ENCODE results near the gene POU4F1.

Gene POU4F1

GRCh38 chr13:78606471-78607408, 3.4 kb upstream of the POU4F1 start:
- DNase-seq: no peak

GRCh38 chr13:78604782-78605611, 1.6 kb upstream of the POU4F1 start:
- no peak for DNase-seq

- DNase-seq: no peak
Observed at GRCh38 chr13:78602561-78603239, 652 bp downstream of the POU4F1 start.

GRCh38 chr13:78601874-78602560, 1.3 kb downstream of the POU4F1 start:
- no peak for DNase-seq

- no peak for DNase-seq
Observed at GRCh38 chr13:78601124-78601873, 2.1 kb downstream of the POU4F1 start.

- no peak for DNase-seq
Observed at GRCh38 chr13:78600280-78600883, 3.0 kb downstream of the POU4F1 start.

GRCh38 chr13:78599645-78600279, 3.6 kb downstream of the POU4F1 start:
- DNase-seq: no peak

- no peak for DNase-seq
Observed at GRCh38 chr13:78598966-78599644, 4.2 kb downstream of the POU4F1 start.

- no peak for DNase-seq
Observed at GRCh38 chr13:78598116-78598781, 5.1 kb downstream of the POU4F1 start.

- no peak for DNase-seq
Observed at GRCh38 chr13:78597602-78597932, 5.8 kb downstream of the POU4F1 start.

- no peak for DNase-seq
Observed at GRCh38 chr13:78596736-78597601, 6.4 kb downstream of the POU4F1 start.

- DNase-seq: no peak
Observed at GRCh38 chr13:78596399-78596735, 7.0 kb downstream of the POU4F1 start.

GRCh38 chr13:78595495-78596398, 7.6 kb downstream of the POU4F1 start:
- no peak for DNase-seq

GRCh38 chr13:78594456-78594975, 8.8 kb downstream of the POU4F1 start:
- DNase-seq: no peak

- DNase-seq: no peak
Observed at GRCh38 chr13:78593652-78594455, 9.5 kb downstream of the POU4F1 start.

GRCh38 chr13:78593129-78593528, 10.2 kb downstream of the POU4F1 start:
- DNase-seq: no peak

- DNase-seq: no peak
Observed at GRCh38 chr13:78592584-78592983, 10.8 kb downstream of the POU4F1 start.

Data from GOT3 (cell line).